GM21737 (cell line): ENCODE results near the gene VRK2.
"Not testable (repeated sequence)": the region's sequence is repeated elsewhere in the genome, so short reads cannot be mapped to it uniquely, and the experiment has no call there.

ENCODE experiments used
- ATAC-seq: cut with Tn5 transposase; IDR thresholded peaks from one replicate; pipeline ENCODE4 v1.9.1; 2021; ENCODE audit warnings: mild to moderate bottlenecking, moderate library complexity; ENCODE audit not compliant: unreplicated experiment

VRK2 gene

GRCh38 chr2:58156780-58157179, 110.2 kb downstream of the VRK2 start:
- no peak for ATAC-seq

- no peak for ATAC-seq
Measured at GRCh38 chr2:58157754-58158153, 111.1 kb downstream of the VRK2 start.

DNA sequence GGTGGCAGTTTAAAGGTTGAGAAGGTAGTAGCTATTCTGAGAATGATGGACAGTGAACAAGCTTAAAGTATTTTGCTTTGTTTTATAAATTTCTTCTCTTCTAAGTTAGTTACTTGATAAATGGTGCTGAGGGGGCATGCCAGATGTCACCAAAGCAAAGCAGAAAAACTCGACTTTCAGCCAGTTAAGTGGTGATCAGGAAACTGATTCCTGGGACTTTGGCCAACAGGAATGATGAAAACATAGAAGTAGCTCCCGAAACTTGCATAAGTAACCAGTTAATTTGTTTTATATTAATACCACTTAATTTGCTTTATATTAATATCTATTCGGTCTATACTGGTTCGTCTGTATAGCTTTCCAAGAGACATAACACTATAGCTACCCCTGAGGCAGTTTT, 111.9 kb downstream of the VRK2 start:
- no peak for ATAC-seq

DNA sequence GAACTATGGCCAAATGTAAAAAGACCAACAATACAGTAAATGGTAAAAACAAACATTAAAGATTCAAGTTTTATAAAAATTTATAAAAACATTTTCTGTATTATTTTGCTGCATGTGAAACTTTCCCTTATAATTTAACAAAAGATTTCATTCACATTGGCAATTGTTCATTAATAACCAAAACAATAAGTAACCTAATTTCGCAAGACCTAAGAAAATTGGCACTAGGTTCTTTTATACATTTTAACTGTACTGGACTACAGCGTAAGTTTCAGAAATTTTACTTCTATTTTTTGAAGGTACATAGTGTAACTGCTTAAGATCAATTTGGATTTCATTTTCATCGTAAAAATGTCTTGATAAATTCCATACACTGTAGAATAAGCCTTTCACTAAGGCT, 117.3 kb downstream of the VRK2 start:
- no peak for ATAC-seq

- not testable (repeated sequence) for ATAC-seq
Measured at GRCh38 chr2:58168130-58168529, 121.5 kb downstream of the VRK2 start.

- not testable (repeated sequence) for ATAC-seq
Measured at GRCh38 chr2:58169845-58170244, 123.2 kb downstream of the VRK2 start.

DNA sequence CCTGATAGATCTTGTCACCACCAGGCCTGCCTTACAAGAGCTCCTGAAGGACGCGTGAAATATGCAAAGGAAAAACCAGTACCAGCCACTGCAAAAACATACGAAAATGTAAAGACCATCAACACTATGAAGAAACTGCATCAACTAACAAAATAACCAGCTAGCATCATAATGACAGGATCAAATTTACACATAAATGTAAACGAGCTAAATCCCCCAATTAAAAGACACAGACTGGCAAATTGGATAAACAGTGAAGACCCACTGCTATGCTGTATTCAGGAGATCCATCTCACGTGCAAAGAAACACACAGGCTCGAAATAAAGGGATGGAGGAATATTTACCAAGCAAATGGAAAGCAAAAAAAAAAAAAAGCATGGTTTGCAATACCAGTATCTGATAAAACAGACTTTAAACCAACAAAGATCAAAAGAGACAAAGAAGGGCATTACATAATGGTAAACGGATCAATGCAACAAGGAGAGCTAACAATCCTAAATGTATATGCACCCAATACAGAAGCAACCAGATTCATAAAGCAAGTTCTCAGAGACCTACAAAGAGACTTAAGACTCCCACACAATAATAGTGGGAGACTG, 123.8 kb downstream of the VRK2 start:
- not testable (repeated sequence) for ATAC-seq

DNA sequence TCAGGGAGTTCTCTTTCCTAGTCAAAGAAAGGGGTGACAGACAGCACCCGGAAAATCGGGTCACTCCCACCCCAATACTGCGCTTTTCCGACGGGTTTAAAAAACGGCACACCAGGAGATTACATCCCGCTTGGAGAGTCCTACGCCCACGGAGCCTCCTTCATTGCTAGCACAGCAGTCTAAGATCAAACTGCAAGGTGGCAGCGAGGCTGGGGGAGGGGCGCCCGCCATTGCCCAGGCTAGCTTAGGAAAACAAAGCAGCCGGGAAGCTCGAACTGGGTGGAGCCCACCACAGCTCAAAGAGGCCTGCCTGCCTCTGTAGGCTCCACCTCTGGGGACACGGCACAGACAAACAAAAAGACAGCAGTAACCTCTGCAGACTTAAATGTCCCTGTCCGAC, 125.2 kb downstream of the VRK2 start:
- ATAC-seq = not testable (repeated sequence)

DNA sequence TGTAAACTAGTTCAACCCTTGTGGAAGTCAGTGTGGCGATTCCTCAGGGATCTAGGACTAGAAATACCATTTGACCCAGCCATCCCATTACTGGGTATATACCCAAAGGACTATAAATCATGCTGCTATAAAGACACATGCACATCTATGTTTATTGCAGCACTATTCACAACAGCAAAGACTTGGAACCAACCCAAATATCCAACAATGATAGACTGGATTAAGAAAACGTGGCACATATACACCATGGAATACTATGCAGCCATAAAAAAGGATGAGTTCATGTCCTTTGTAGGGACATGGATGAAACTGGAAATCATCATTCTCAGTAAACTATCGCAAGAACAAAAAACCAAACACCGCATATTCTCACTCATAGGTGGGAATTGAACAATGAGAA, 130.6 kb downstream of the VRK2 start:
- ATAC-seq = not testable (repeated sequence)

GRCh38 chr2:58180175-58180574, 133.6 kb downstream of the VRK2 start:
- not testable (repeated sequence) for ATAC-seq

DNA sequence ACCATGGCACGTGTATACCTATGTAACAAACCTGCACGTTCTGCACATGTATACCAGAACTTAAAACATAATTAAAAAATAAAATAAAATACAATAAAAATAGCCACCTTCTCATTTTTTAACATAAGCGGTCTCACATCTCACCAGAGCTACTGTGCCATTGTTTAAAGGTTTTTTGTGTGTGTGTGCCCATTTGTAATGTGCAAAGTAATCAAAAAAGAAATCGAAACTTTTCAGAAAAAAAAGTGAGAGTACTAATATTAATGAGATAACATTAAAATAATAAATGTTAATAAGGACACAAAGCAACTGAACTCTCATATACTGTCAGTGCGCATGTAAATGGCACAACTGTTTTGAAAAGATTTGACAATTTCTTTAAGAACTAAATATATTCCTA, 134.0 kb downstream of the VRK2 start:
- ATAC-seq = no peak

- no peak for ATAC-seq
Measured at GRCh38 chr2:58182527-58182926, 135.9 kb downstream of the VRK2 start.

DNA sequence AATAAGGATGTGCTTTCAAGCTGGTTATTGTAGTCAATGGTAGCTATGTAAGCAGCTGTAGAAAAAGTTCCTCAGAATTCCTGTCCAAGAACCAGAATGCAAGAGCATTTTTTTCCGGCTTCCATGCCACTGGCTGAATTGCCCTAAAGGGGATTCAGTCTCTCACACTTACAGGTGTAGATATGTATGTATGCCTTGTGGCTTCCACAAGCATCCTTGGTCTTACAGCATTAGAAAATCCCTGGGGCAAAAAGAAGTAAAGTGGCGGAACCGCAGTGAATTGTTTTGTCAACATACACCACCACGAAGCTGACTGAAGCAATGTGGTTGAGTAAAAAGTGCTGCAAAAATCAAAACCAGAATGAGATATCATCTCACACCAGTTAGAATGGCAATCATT, 139.9 kb downstream of the VRK2 start:
- no peak for ATAC-seq

DNA sequence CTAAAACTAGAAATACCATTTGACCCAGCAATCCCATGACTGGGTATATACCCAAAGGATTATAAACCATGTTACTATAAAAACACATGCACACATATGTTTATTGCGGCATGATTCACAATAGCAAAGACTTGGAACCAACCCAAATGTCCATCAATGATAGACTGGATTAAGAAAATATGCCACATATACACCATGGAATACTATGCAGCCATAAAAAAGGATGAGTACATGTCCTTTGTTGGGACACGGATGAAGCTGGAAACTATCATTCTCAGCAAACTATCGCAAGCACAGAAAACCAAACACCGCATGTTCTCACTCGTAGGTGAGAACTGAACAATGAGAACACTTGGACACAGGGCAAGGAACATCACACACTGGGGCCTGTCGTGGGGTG, 140.4 kb downstream of the VRK2 start:
- not testable (repeated sequence) for ATAC-seq

GRCh38 chr2:58194458-58194857, 147.9 kb downstream of the VRK2 start:
- no peak for ATAC-seq

DNA sequence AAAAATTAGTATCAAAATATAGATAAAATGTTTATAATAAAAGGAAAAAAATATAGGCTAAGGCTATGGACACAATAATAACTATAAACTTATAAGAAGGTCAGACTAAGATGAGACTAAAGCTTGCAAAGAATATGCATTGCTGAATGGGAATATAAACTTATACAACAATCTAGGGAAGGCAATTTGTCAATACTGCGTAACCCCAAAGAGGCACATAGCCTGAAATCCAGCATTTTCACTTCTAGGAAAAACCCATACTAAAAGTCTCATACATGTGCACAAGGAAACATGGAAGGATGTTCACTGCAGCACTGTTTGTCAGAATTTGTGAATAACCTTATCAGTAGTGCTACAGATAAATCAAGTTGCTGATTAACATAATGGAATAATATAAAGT, 149.1 kb downstream of the VRK2 start:
- ATAC-seq = no peak

DNA sequence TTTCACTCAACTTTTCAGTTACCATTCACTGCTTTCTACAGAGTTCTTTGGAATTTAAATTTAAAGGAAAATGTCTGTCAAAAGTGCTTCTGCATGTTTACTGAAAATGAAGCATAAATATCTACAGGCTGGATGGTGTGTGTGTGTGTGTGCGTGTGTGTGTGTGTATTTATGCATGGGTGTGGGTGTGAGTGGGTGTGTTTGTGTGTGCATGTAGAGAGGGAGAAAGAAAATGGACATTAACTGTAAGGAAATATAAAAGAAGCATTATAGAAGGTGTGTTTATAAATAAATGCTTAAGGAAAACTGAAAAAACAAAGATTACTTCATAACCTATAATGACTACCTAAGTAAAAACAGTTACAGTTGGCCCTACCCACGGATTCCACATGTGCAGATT, 151.3 kb downstream of the VRK2 start:
- no peak for ATAC-seq

- ATAC-seq = no peak
Measured at GRCh38 chr2:58202404-58202803, 155.8 kb downstream of the VRK2 start.

DNA sequence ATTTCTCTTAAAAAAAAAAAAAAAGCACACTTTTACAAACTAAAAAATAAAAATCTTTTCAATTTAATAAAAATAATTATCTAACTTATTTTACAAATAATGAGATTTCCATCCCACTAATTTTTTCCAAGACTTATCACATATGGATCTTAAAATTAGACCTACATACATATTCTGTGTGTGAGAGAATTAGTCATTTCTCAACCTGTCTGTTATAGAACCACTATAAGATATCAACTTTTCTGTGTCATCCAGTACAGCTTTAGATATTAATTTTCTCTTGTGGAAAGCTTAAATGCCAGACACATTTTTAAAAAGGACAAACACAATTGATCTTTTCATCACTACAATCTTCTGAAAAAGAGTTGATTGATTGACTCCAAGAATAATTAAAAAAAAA, 156.4 kb downstream of the VRK2 start:
- ATAC-seq = no peak

DNA sequence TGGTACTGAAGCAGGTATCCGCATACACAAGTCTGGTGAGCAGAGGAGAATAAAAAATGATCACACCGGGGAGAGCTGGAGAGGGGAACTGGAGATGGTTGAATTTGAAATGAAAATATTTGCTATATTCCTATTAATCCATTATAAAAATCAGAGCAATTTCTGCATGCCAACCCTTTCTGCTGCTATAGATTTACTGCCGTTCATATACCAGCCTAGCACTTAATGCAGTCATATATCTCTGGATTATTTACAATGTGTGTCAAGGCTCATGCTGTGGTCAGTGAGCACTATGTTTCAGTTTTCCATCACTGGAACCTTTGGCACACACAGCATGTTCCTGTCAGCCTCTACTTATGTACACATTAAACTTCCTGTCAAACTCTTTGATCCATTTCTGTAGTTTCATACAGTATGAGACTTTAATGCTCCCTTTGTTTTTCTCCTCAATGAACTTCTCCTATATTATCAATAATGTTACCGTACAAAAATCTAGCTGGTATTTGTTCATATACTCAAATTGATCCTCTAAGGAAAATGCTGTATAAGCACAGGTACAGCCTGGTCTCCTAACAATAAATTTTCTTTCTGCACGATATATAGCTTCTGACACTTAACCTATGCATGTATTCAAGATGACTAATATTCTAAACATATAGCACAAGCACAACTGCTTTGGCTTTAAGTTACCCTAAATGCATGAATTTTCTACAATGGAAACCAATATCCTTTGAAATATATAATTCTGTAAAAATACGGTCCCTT, 157.8 kb downstream of the VRK2 start:
- no peak for ATAC-seq

GRCh38 chr2:58206785-58207184, 160.2 kb downstream of the VRK2 start:
- no peak for ATAC-seq

DNA sequence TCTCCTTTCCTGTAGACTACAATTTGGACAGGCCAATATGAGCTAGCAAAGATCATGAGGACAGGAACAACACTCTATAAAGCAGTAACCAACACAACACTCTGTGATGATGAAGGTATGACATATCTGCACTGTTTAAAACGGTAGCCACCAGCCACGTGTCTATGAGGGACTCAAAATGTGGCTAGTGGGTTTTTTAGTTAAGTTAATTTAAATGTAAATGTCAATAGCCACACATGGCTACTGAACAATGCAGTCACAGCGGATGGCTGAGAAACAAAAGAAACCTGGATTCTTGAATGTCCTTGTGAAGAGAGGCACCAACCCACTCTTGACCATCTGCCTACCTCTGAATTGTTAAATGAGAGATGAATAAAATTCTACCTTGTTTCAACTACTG, 160.6 kb downstream of the VRK2 start:
- no peak for ATAC-seq
